HepG2 (cell line): ENCODE data around the gene NOXA1. TPM values are rescaled to one million over a fixed set of nuclear protein-coding genes. Genes with fewer than 3 reads are reported as not detected.
A peak's percentile ranks its signal among the peaks of the same experiment; 100 is the strongest.

Experiments
- BRD4 ChIP-seq: sonication (generic); formaldehyde crosslinking; IDR thresholded peaks from 2 replicates; pipeline ENCODE4 v1.4.0; 2020; ENCODE audit warnings: missing genetic modification reagents
- EED ChIP-seq: sonication (generic); formaldehyde crosslinking; IDR thresholded peaks from 2 replicates; pipeline ENCODE4 v1.5.0; 2020; ENCODE audit warnings: mild to moderate bottlenecking, missing genetic modification reagents
- GABPB1 ChIP-seq: IDR thresholded peaks from 2 replicates; pipeline ENCODE4 v1.6.1; 2016; ENCODE audit warnings: mild to moderate bottlenecking, missing genetic modification reagents, moderate library complexity, missing compliant biosample characterization
- HES4 ChIP-seq: sonication (generic); formaldehyde crosslinking; IDR thresholded peaks from 2 replicates; pipeline ENCODE4 v1.9.0; 2021; ENCODE audit warnings: mild to moderate bottlenecking, missing genetic modification reagents, borderline replicate concordance
- HHEX ChIP-seq: IDR thresholded peaks from 2 replicates; pipeline ENCODE4 v1.6.1; 2016; ENCODE audit warnings: control low read depth
- HOXA7 ChIP-seq: sonication (generic); formaldehyde crosslinking; IDR thresholded peaks from 2 replicates; pipeline ENCODE4 v1.8.1; 2022; ENCODE audit warnings: mild to moderate bottlenecking, missing genetic modification reagents, moderate library complexity
- KLF15 ChIP-seq: sonication (generic); formaldehyde crosslinking; IDR thresholded peaks from 2 replicates; pipeline ENCODE4 v1.8.1; 2023; ENCODE audit warnings: borderline replicate concordance, mild to moderate bottlenecking, inconsistent platforms, missing genetic modification reagents, mixed read lengths
- NR2F2 ChIP-seq: IDR thresholded peaks from 2 replicates; pipeline ENCODE4 v1.6.1; 2012; ENCODE audit warnings: low read depth, inconsistent platforms, borderline replicate concordance
- NR2F6 ChIP-seq, 2 experiments: IDR thresholded peaks; 2 replicates each; pipeline ENCODE4 v1.6.1; 2016; ENCODE audit warnings: antibody characterized with exemption in 1 of 2, mild to moderate bottlenecking in 1 of 2
- SIN3B ChIP-seq: fragments of 150-350 bp; IDR thresholded peaks from 2 replicates; pipeline ENCODE4 v1.6.1; 2014; ENCODE audit warnings: low read length
- ZKSCAN1 ChIP-seq: fragments of 150-350 bp; IDR thresholded peaks from 2 replicates; pipeline ENCODE4 v1.6.1; 2014; ENCODE audit warnings: low read length
- ZNF160 ChIP-seq: sonication (generic); formaldehyde crosslinking; IDR thresholded peaks from 2 replicates; pipeline ENCODE4 v1.8.0; 2022; ENCODE audit warnings: mild to moderate bottlenecking, inconsistent platforms, missing genetic modification reagents
- ZNF256 ChIP-seq: sonication (generic); formaldehyde crosslinking; conservative IDR thresholded peaks from 2 replicates; pipeline ENCODE4 v1.4.0; 2020; ENCODE audit warnings: missing genetic modification reagents
- ZNF331 ChIP-seq: sonication (generic); formaldehyde crosslinking; IDR thresholded peaks from 2 replicates; pipeline ENCODE4 v1.4.0; 2020; ENCODE audit warnings: missing genetic modification reagents
- ZNF670 ChIP-seq: sonication (generic); formaldehyde crosslinking; IDR thresholded peaks from 2 replicates; pipeline ENCODE4 v1.8.0; 2022; ENCODE audit warnings: mild to moderate bottlenecking, missing genetic modification reagents, borderline replicate concordance
- polyA plus RNA-seq, 8 experiments: library from polyadenylated mRNA; depleted of rRNA in 3 of 8; stranded (reverse) in 7 of 8; unstranded in 1 of 8; fragments of >200 nt; fragmentation: Illumina TruSeq in 4 of 8; extraction: Trizol in 4 of 8; gene quantifications; 2 replicates each; pipeline versions ENCODE4 v1.2.1 to v1.2.3, GENCODE V29; 2011 to 2016; ENCODE audit warnings: low read depth in 4 of 8, missing spikeins in 1 of 8, mixed read lengths in 1 of 8; ENCODE audit not compliant: insufficient read depth in 1 of 8
- total RNA-seq, 5 experiments: library from RNA; depleted of rRNA; stranded (reverse); fragments of >200 nt; fragmentation: Illumina TruSeq; extraction: Trizol; gene quantifications; 2 replicates each; pipeline ENCODE4 v1.2.3, GENCODE V29; 2016; ENCODE audit warnings: low read depth in 1 of 5
- TF ChIP-seq, protein P1 (sequence below): sonication (generic); formaldehyde crosslinking; IDR thresholded peaks from 2 replicates; pipeline ENCODE4 v1.4.0; 2020; ENCODE audit warnings: mild to moderate bottlenecking, missing genetic modification reagents
- TF ChIP-seq, protein P2 (sequence below): sonication (generic); formaldehyde crosslinking; IDR thresholded peaks from 2 replicates; pipeline ENCODE4 v1.9.0; 2022; ENCODE audit warnings: low read depth, missing genetic modification reagents
- TF ChIP-seq, protein P3 (sequence below): sonication (generic); formaldehyde crosslinking; IDR thresholded peaks from 2 replicates; pipeline ENCODE4 v1.5.0; 2020; ENCODE audit warnings: mild to moderate bottlenecking, missing genetic modification reagents
- TF ChIP-seq, protein P4 (sequence below): sonication (generic); formaldehyde crosslinking; IDR thresholded peaks from 2 replicates; pipeline ENCODE4 v1.4.0; 2020; ENCODE audit warnings: missing genetic modification reagents
- TF ChIP-seq, protein P5 (sequence below): sonication (generic); formaldehyde crosslinking; IDR thresholded peaks from 2 replicates; pipeline ENCODE4 v1.5.1; 2020; ENCODE audit warnings: missing genetic modification reagents, mild to moderate bottlenecking, borderline replicate concordance
- TF ChIP-seq, protein P6 (sequence below): sonication (generic); formaldehyde crosslinking; IDR thresholded peaks from 2 replicates; pipeline ENCODE4 v1.8.1; 2023; ENCODE audit warnings: mild to moderate bottlenecking, moderate library complexity, missing genetic modification reagents

NOXA1 gene
- total and polyA plus RNA-seq, 2 of the 13 experiments (the other 11 are each of a cell fraction or from before 2014, with no cell fraction given), result 0.78 to 1.2 TPM

DNA sequence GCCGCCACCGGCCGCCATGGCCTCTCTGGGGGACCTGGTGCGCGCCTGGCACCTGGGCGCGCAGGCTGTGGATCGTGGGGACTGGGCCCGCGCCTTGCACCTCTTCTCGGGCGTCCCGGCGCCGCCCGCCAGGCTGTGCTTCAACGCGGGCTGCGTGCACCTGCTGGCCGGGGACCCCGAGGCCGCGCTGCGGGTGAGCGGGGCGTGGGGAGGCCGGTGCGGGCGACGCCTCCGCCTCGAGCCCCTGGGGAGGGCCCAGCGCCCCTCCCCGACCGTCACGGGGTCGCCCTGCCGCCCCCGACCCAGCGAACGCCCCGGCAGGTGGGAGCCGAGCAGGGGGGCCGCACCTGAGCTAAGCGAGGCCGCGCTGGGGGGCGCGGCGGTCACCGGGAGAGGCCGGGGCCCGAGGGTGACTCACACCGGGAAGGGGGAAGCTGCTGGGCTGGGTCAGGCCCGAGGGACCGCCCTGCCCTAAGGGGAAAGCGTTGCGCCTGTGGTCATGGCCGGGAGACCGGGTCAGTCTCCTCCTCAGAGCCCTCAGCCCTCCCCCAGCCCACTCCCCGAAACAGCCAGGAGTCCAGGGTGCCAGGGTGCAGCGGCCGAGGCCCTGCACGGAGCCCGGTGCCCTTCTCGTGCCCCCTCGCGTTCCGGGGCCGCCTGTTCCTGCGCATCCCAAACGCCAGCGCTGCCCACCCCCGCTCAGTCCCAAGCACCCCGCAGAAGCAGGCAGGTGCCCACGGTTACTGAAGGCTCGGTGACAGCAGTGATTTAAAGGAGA lies 510 bp downstream of the NOXA1 start (continued):
- TF ChIP-seq ZNF331 (CRISPR knock-in tag) (no peak), GABPB1 (CRISPR knock-in tag) (peak; percentile 16; the same call in 1 of the 2 replicates), EED (CRISPR knock-in tag) (0 out of 2 replicates have a peak, but pooled peaks have one; percentile 34), NR2F2 (0 out of 2 replicates have a peak, but pooled peaks have one; percentile 5), ZKSCAN1 (no peak), HOXA7 (no peak), HES4 (CRISPR knock-in tag) (no peak), KLF15 (0 out of 2 replicates have a peak, but pooled peaks have one; percentile 2), ZNF670 (CRISPR knock-in tag) (0 out of 2 replicates have a peak, but pooled peaks have one; percentile 15), HHEX (CRISPR knock-in tag) (no peak), BRD4 (0 out of 2 replicates have a peak, but pooled peaks have one; percentile 28), ZNF256 (CRISPR knock-in tag) (no peak; the same call in 1 of the 2 replicates), ZNF160 (no peak), NR2F6 (IDR thresholded peaks at IDR 0.05) (no peak), NR2F6 (CRISPR knock-in tag; IDR thresholded peaks at IDR 0.05) (0 out of 2 replicates have a peak, but pooled peaks have one; percentile 11), SIN3B (no peak)
- TF ChIP-seq, protein P1, sequence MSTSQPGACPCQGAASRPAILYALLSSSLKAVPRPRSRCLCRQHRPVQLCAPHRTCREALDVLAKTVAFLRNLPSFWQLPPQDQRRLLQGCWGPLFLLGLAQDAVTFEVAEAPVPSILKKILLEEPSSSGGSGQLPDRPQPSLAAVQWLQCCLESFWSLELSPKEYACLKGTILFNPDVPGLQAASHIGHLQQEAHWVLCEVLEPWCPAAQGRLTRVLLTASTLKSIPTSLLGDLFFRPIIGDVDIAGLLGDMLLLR (CRISPR knock-in tag), result no peak
- TF ChIP-seq, protein P2, sequence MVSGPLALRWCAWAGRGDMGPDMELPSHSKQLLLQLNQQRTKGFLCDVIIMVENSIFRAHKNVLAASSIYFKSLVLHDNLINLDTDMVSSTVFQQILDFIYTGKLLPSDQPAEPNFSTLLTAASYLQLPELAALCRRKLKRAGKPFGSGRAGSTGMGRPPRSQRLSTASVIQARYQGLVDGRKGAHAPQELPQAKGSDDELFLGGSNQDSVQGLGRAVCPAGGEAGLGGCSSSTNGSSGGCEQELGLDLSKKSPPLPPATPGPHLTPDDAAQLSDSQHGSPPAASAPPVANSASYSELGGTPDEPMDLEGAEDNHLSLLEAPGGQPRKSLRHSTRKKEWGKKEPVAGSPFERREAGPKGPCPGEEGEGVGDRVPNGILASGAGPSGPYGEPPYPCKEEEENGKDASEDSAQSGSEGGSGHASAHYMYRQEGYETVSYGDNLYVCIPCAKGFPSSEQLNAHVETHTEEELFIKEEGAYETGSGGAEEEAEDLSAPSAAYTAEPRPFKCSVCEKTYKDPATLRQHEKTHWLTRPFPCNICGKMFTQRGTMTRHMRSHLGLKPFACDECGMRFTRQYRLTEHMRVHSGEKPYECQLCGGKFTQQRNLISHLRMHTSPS, result no peak
- TF ChIP-seq, protein P3, sequence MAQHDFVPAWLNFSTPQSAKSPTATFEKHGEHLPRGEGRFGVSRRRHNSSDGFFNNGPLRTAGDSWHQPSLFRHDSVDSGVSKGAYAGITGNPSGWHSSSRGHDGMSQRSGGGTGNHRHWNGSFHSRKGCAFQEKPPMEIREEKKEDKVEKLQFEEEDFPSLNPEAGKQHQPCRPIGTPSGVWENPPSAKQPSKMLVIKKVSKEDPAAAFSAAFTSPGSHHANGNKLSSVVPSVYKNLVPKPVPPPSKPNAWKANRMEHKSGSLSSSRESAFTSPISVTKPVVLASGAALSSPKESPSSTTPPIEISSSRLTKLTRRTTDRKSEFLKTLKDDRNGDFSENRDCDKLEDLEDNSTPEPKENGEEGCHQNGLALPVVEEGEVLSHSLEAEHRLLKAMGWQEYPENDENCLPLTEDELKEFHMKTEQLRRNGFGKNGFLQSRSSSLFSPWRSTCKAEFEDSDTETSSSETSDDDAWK (CRISPR knock-in tag), result no peak
- TF ChIP-seq, protein P4, sequence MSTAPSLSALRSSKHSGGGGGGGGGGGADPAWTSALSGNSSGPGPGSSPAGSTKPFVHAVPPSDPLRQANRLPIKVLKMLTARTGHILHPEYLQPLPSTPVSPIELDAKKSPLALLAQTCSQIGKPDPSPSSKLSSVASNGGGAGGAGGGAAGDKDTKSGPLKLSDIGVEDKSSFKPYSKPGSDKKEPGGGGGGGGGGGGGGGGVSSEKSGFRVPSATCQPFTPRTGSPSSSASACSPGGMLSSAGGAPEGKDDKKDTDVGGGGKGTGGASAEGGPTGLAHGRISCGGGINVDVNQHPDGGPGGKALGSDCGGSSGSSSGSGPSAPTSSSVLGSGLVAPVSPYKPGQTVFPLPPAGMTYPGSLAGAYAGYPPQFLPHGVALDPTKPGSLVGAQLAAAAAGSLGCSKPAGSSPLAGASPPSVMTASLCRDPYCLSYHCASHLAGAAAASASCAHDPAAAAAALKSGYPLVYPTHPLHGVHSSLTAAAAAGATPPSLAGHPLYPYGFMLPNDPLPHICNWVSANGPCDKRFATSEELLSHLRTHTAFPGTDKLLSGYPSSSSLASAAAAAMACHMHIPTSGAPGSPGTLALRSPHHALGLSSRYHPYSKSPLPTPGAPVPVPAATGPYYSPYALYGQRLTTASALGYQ (CRISPR knock-in tag), result 0 out of 2 replicates have a peak, but pooled peaks have one; percentile 15
- TF ChIP-seq, protein P5, sequence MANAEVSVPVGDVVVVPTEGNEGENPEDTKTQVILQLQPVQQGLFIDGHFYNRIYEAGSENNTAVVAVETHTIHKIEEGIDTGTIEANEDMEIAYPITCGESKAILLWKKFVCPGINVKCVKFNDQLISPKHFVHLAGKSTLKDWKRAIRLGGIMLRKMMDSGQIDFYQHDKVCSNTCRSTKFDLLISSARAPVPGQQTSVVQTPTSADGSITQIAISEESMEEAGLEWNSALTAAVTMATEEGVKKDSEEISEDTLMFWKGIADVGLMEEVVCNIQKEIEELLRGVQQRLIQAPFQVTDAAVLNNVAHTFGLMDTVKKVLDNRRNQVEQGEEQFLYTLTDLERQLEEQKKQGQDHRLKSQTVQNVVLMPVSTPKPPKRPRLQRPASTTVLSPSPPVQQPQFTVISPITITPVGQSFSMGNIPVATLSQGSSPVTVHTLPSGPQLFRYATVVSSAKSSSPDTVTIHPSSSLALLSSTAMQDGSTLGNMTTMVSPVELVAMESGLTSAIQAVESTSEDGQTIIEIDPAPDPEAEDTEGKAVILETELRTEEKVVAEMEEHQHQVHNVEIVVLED (CRISPR knock-in tag), result no peak
- TF ChIP-seq, protein P6, sequence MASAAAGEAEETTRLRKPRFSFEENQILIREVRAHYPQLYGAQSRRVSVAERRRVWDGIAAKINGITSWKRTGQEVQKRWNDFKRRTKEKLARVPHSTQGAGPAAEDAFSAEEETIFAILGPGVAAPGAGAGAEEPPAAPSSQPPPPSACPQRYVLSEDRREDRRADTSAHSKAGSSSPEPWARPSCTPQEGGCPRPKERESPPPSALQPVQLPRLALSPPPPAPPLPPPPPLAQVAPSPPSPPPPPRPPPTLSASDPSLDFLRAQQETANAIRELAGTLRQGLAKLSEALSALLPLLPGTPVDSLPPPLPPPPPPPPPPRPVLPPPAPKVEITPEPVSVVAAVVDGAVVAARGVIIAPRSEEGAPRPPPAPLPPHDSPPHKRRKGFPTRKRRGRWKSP (CRISPR knock-in tag), result 0 out of 2 replicates have a peak, but pooled peaks have one; percentile 7
